ENCODE measurements around the gene SLC13A4. TPM values are rescaled to one million over a fixed set of nuclear protein-coding genes. Genes with fewer than 3 reads are reported as not detected.
"Not testable (repeated sequence)": the region's sequence is repeated elsewhere in the genome, so short reads cannot be mapped to it uniquely, and the experiment has no call there.

The SLC13A4 gene
- total RNA-seq, 5 donors from 2014 or later (not counting 1 experiment from before 2014, with no cell fraction given): not detected

- DNase-seq; ATAC-seq (replicated peaks in 1 of 4); H3K4me3 Mint-ChIP-seq; H3K36me3 ChIP-seq (ENCODE audit: control insufficient read depth in 2 of 2, extremely low read depth in 1 of 2, insufficient read depth in 1 of 2, low read length in 1 of 2); H3K27ac Mint-ChIP-seq; H3K4me1 ChIP-seq (ENCODE audit: control insufficient read depth in 1 of 2, extremely low read depth in 1 of 2, insufficient read depth in 2 of 2, low read length in 2 of 2); H3K9me3 ChIP-seq; H3K27me3 ChIP-seq (replicated peaks in 1 of 2; ENCODE audit: control insufficient read depth in 2 of 2, extremely low read depth in 1 of 2, insufficient read depth in 2 of 2, low read length in 1 of 2); H3K27ac ChIP-seq (ENCODE audit: low read length); H3K4me3 ChIP-seq (ENCODE audit: control insufficient read depth in 1 of 2, extremely low read depth in 1 of 2, low read length in 1 of 2); CTCF ChIA-PET; H3K9me3 Mint-ChIP-seq; H3K27me3 Mint-ChIP-seq; H3K4me1 Mint-ChIP-seq; POLR2A ChIA-PET: not testable (repeated sequence)
- WGBS (ENCODE audit: insufficient coverage): no CpG with 5 or more reads among the region's 7 CpGs
- H3K36me3 Mint-ChIP-seq: peaks cover 21% of the 10 kb centered on the region
Measured at GRCh38 chr7:135692606-135693005, 35.4 kb downstream of the SLC13A4 start.

DNA sequence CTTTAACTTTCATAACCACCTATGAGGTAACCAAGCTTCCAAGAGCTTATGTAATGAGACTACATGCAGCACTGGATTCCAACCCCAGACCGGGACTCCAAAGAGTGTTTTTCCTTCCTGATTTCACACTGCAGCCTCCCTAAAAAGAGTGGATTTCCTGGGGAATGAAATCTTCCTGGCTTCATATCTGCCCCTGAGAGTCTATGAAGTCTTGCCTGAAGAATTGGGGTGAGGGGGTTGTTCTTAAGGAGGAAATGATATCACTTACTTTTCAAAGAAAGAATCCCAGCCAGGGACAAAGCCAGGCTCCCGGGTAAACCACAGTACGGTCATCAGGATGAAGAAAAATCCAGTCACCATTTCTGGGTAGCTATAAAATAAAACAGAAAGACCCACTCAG, 35.9 kb downstream of the SLC13A4 start:
- no peaks in the 10 kb centered on the region for H3K27me3 Mint-ChIP-seq
- DNase-seq: no peak
- Histone ChIP-seq H3K4me3 (ENCODE audit: control insufficient read depth in 1 of 2, extremely low read depth in 1 of 2, low read length in 1 of 2) (no peak overlapping the region), H3K36me3 (ENCODE audit: control insufficient read depth in 2 of 2, extremely low read depth in 1 of 2, insufficient read depth in 1 of 2, low read length in 1 of 2) (peaks cover 0 to 7% of the 10 kb centered on the region in 2 donors), H3K9me3 (no peaks in the 10 kb centered on the region), H3K4me1 (ENCODE audit: control insufficient read depth in 1 of 2, extremely low read depth in 1 of 2, insufficient read depth in 2 of 2, low read length in 2 of 2) (no peaks in the 10 kb centered on the region), H3K27ac (ENCODE audit: low read length) (no peak overlapping the region), H3K27me3 (replicated peaks in 1 of 2; ENCODE audit: control insufficient read depth in 2 of 2, extremely low read depth in 1 of 2, insufficient read depth in 2 of 2, low read length in 1 of 2) (no peaks in the 10 kb centered on the region)
- H3K27ac Mint-ChIP-seq: no peak overlapping the region
- H3K36me3 Mint-ChIP-seq: peaks cover 21% of the 10 kb centered on the region
- H3K9me3 Mint-ChIP-seq: no peaks in the 10 kb centered on the region
- H3K4me3 Mint-ChIP-seq: no peak overlapping the region
- WGBS (ENCODE audit: insufficient coverage): no CpG with 5 or more reads among the region's 3 CpGs
- no peaks in the 10 kb centered on the region for H3K4me1 Mint-ChIP-seq
- POLR2A ChIA-PET: no interaction called here
- CTCF ChIA-PET: no interaction called here
- no peak for ATAC-seq (replicated peaks in 1 of 4)

DNA sequence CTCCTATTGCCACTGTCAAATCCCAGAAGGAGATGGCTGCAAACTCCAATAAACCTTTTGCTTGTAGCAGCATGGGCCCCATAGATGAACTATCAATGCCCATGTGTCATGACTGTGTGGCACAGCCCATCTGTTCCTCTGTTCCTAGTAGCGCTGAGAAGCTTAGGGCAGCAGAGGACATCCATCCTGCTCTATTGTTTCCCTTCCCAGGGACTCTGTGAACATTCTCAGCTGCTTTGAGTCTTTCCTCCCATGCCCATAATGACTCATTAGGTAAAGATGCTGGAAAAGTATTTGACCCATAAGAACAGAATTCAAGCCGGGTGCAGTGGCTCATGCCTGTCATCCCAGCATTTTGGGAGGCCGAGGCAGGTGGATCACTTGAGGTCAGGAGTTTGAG, 37.4 kb downstream of the SLC13A4 start:
- no peaks in the 10 kb centered on the region for H3K27me3 ChIP-seq (replicated peaks in 1 of 2; ENCODE audit: control insufficient read depth in 2 of 2, extremely low read depth in 1 of 2, insufficient read depth in 2 of 2, low read length in 1 of 2)
- H3K27ac Mint-ChIP-seq: no peak overlapping the region
- no peaks in the 10 kb centered on the region for H3K9me3 Mint-ChIP-seq
- peaks cover 0 to 7% of the 10 kb centered on the region in 2 donors for H3K36me3 ChIP-seq (ENCODE audit: control insufficient read depth in 2 of 2, extremely low read depth in 1 of 2, insufficient read depth in 1 of 2, low read length in 1 of 2)
- H3K4me1 Mint-ChIP-seq: no peaks in the 10 kb centered on the region
- DNase-seq: no peak
- peaks cover 21% of the 10 kb centered on the region for H3K36me3 Mint-ChIP-seq
- WGBS (ENCODE audit: insufficient coverage): 96% methylated on average over 3 of the region's 3 CpGs
- no peak for ATAC-seq (replicated peaks in 1 of 4)
- ChIA-PET POLR2A (no interaction called here), CTCF (no interaction called here)
- H3K27ac ChIP-seq (ENCODE audit: low read length): no peak overlapping the region
- H3K9me3 ChIP-seq: no peaks in the 10 kb centered on the region
- H3K27me3 Mint-ChIP-seq: no peaks in the 10 kb centered on the region
- no peak overlapping the region for H3K4me3 ChIP-seq (ENCODE audit: control insufficient read depth in 1 of 2, extremely low read depth in 1 of 2, low read length in 1 of 2)
- no peak overlapping the region for H3K4me3 Mint-ChIP-seq
- no peaks in the 10 kb centered on the region for H3K4me1 ChIP-seq (ENCODE audit: control insufficient read depth in 1 of 2, extremely low read depth in 1 of 2, insufficient read depth in 2 of 2, low read length in 2 of 2)

DNA sequence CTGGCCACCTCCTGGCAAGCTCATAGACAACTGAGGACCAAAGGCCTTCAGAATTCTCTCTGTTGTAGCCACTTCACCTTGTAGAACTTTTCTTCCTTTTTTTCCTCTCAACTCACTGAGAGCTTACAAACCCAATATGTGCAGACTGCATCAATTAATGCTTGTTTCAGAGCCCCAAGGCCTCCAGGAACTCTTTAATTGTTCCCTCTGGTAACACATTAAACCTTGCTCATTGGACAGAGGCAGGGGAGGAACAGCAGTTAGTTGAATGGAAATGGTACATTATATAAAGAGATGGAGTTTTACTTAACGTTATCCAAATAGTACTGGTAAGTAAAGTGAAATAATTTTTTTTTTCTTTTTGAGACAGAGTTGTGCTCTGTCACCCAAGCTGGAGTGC, 40.5 kb downstream of the SLC13A4 start:
- ChIA-PET POLR2A (no interaction called here), CTCF (interaction anchor here in 1 of 2 donors (0.9 kb wide), 1 partner anchor 66 kb away, joined by 4 read pairs; no protein-coding TSS in a partner anchor)
- Mint-ChIP-seq H3K27me3 (no peaks in the 10 kb centered on the region), H3K4me3 (no peak overlapping the region), H3K27ac (no peak overlapping the region), H3K4me1 (no peaks in the 10 kb centered on the region), H3K9me3 (no peaks in the 10 kb centered on the region), H3K36me3 (peaks cover 29% of the 10 kb centered on the region)
- Histone ChIP-seq H3K9me3 (no peaks in the 10 kb centered on the region), H3K27ac (ENCODE audit: low read length) (no peak overlapping the region), H3K36me3 (ENCODE audit: control insufficient read depth in 2 of 2, extremely low read depth in 1 of 2, insufficient read depth in 1 of 2, low read length in 1 of 2) (peaks cover 2 to 7% of the 10 kb centered on the region in 2 donors), H3K4me3 (ENCODE audit: control insufficient read depth in 1 of 2, extremely low read depth in 1 of 2, low read length in 1 of 2) (no peak overlapping the region), H3K4me1 (ENCODE audit: control insufficient read depth in 1 of 2, extremely low read depth in 1 of 2, insufficient read depth in 2 of 2, low read length in 2 of 2) (no peaks in the 10 kb centered on the region), H3K27me3 (replicated peaks in 1 of 2; ENCODE audit: control insufficient read depth in 2 of 2, extremely low read depth in 1 of 2, insufficient read depth in 2 of 2, low read length in 1 of 2) (no peaks in the 10 kb centered on the region)
- no CpG with 5 or more reads among the region's 1 CpG for WGBS (ENCODE audit: insufficient coverage)
- DNase-seq (no peak), ATAC-seq (replicated peaks in 1 of 4) (no peak)

DNA sequence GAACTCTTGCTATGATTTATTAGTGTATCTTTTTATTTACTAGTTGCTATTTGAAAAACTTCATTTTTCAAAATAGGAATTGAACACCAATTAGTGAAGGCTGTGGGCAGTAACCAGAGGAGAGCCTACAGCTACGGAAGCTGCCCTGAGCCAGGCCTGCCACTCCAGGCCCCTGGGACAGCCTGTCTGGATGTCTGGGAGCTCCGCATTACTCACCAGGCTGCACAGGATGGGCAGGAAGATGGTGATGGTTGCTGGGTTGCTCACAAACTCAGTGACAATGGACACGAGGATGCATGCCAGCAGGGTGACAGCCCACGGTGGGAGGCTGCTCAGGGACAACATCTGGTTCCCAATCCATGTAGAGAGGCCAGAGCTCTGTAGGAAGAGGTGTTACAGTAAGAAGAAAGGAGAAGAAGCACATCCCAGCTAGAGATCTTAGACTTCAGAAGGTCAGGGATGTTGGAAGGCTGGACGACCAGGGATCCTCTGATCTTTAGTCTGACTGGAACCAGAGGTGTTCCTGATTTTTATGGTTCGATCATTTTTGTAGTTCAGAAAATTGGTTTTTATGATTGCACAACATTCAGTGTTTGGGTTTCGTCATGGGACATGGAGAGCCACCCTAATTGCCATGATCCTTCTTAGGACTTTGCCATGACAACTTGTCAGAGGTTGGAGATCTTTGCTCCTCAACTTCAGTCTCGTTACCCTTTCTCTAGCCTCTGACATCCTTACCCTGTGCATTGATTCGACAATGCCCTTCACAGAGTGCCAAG, 42.5 kb downstream of the SLC13A4 start:
- Mint-ChIP-seq H3K4me1 (peaks cover 0 to 2% (median 0%) of the 10 kb centered on the region in 3 donors), H3K36me3 (peaks cover 27% of the 10 kb centered on the region), H3K9me3 (no peaks in the 10 kb centered on the region), H3K27me3 (no peaks in the 10 kb centered on the region), H3K4me3 (no peak overlapping the region), H3K27ac (no peak overlapping the region)
- ATAC-seq (replicated peaks in 1 of 4) (no peak), DNase-seq (no peak)
- Histone ChIP-seq H3K27me3 (replicated peaks in 1 of 2; ENCODE audit: control insufficient read depth in 2 of 2, extremely low read depth in 1 of 2, insufficient read depth in 2 of 2, low read length in 1 of 2) (no peaks in the 10 kb centered on the region), H3K27ac (ENCODE audit: low read length) (no peak overlapping the region), H3K4me1 (ENCODE audit: control insufficient read depth in 1 of 2, extremely low read depth in 1 of 2, insufficient read depth in 2 of 2, low read length in 2 of 2) (no peaks in the 10 kb centered on the region), H3K9me3 (no peaks in the 10 kb centered on the region), H3K4me3 (ENCODE audit: control insufficient read depth in 1 of 2, extremely low read depth in 1 of 2, low read length in 1 of 2) (no peak overlapping the region), H3K36me3 (ENCODE audit: control insufficient read depth in 2 of 2, extremely low read depth in 1 of 2, insufficient read depth in 1 of 2, low read length in 1 of 2) (peaks cover 0 to 4% of the 10 kb centered on the region in 2 donors)
- CTCF ChIA-PET: no interaction called here
- POLR2A ChIA-PET: no interaction called here
- WGBS (ENCODE audit: insufficient coverage): 98% methylated on average over 8 of the region's 9 CpGs

DNA sequence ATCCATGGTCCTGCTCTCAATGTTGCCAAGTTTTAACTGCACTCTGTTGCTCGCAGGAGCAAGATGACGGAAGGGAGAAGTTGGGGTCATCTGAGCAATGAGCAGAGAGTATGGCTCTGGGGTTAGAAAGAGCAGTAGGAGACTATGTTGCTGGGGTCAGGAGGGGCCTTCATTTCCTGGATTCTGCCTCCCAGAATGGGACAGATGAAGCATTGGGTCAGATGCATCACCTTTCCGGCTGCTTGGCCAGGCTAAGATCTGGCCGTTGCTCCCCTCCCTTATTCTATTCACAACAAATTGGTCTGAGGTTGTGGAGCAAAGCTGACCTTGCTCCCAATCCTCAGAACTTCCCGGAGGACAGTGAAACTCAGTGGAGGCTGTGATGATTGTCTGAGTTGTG, 43.3 kb downstream of the SLC13A4 start:
- ChIA-PET POLR2A (no interaction called here), CTCF (no interaction called here)
- WGBS (ENCODE audit: insufficient coverage): 100% methylated on average over 2 of the region's 5 CpGs
- Histone ChIP-seq H3K4me3 (ENCODE audit: control insufficient read depth in 1 of 2, extremely low read depth in 1 of 2, low read length in 1 of 2) (no peak overlapping the region), H3K4me1 (ENCODE audit: control insufficient read depth in 1 of 2, extremely low read depth in 1 of 2, insufficient read depth in 2 of 2, low read length in 2 of 2) (no peaks in the 10 kb centered on the region), H3K9me3 (no peaks in the 10 kb centered on the region), H3K27me3 (replicated peaks in 1 of 2; ENCODE audit: control insufficient read depth in 2 of 2, extremely low read depth in 1 of 2, insufficient read depth in 2 of 2, low read length in 1 of 2) (no peaks in the 10 kb centered on the region), H3K36me3 (ENCODE audit: control insufficient read depth in 2 of 2, extremely low read depth in 1 of 2, insufficient read depth in 1 of 2, low read length in 1 of 2) (peaks cover 0 to 4% of the 10 kb centered on the region in 2 donors), H3K27ac (ENCODE audit: low read length) (no peak overlapping the region)
- peaks cover 26% of the 10 kb centered on the region for H3K36me3 Mint-ChIP-seq
- no peak overlapping the region for H3K27ac Mint-ChIP-seq
- H3K4me1 Mint-ChIP-seq: peaks cover 2 to 7% (median 3%) of the 10 kb centered on the region in 3 donors
- no peaks in the 10 kb centered on the region for H3K9me3 Mint-ChIP-seq
- ATAC-seq (replicated peaks in 1 of 4) (no peak), DNase-seq (no peak)
- no peak overlapping the region for H3K4me3 Mint-ChIP-seq
- no peaks in the 10 kb centered on the region for H3K27me3 Mint-ChIP-seq

Data from T-cell (primary cell).